WI38 (cell line): ENCODE data around the gene ASCC1.
A peak's percentile ranks its signal among the peaks of the same experiment; 100 is the strongest.

Experiments used
- H3K4me3 ChIP-seq: 2 replicates; pipeline ENCODE4 v1.5.1; 2011; ENCODE audit warnings: low read depth, mild to moderate bottlenecking, control low read depth, low read length
- TF ChIP-seq, protein P1 (sequence below): IDR thresholded peaks from 2 replicates; pipeline ENCODE4 v1.5.1; 2012; ENCODE audit warnings: low read depth, mild to moderate bottlenecking, control low read depth, low read length

Gene ASCC1

DNA sequence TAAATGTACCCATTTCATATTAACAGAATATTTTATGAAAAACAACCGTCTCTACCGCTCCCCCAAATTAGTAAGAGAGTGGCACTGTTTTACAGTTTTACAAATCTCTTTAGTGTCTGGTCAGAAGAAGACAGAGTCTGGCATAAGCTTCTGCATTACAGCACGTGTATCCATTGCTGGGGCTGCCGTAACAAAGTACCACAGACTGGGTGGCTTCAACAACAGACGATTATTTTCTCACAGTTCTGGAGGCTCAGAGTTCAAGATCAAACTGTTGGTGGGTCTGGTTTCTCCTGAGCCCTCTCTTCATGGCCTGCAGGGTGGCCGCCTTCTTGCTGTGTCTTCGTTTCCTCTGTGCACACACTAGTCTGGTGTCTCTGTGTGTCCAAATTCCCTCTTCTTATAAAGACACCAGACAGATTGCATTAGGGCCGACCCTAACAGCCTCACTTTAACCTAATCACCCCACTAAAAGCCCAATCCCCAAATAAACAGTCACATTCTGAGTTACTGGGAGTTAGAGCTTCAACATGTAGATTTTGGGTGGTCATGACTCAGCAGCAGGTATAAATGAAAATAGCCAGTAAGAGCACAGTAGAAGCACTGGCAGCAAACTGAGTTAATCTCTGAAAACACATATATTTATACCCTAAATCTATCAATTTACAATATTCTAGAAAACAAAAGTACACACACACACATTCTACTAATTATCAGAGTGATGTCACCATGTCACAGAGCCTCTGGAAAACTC lies 123.7 kb downstream of the ASCC1 start:
- no peak overlapping the region for H3K4me3 ChIP-seq

GRCh38 chr10:72090326-72090725 lies 125.8 kb downstream of the ASCC1 start:
- TF ChIP-seq, protein P1, sequence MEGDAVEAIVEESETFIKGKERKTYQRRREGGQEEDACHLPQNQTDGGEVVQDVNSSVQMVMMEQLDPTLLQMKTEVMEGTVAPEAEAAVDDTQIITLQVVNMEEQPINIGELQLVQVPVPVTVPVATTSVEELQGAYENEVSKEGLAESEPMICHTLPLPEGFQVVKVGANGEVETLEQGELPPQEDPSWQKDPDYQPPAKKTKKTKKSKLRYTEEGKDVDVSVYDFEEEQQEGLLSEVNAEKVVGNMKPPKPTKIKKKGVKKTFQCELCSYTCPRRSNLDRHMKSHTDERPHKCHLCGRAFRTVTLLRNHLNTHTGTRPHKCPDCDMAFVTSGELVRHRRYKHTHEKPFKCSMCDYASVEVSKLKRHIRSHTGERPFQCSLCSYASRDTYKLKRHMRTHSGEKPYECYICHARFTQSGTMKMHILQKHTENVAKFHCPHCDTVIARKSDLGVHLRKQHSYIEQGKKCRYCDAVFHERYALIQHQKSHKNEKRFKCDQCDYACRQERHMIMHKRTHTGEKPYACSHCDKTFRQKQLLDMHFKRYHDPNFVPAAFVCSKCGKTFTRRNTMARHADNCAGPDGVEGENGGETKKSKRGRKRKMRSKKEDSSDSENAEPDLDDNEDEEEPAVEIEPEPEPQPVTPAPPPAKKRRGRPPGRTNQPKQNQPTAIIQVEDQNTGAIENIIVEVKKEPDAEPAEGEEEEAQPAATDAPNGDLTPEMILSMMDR: no peak

More for the DNA sequence above, 123.7 kb downstream of the ASCC1 start:
- TF ChIP-seq, protein P1: no peak

DNA sequence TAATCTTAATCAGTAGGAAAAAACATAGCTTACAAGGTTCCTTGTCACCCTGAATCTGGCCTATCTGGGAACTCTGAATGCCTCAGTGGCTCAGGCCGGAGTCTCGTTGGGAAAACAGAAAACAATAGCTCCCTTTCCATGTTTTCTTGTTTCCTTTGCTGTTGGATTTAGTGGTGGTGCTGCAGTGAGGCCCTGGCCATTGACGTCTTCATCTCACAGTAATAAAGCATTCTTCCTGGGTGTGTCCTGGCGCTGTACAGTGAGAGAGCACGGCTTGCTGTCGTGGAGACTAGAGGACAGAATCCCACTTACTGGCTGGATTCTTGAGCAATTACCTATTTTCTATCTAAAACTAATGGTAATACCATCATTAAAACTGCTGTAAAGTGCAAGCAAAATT lies 126.5 kb downstream of the ASCC1 start:
- TF ChIP-seq, protein P1: no peak
- no peak overlapping the region for H3K4me3 ChIP-seq

More at GRCh38 chr10:72090326-72090725, 125.8 kb downstream of the ASCC1 start:
- no peak overlapping the region for H3K4me3 ChIP-seq

DNA sequence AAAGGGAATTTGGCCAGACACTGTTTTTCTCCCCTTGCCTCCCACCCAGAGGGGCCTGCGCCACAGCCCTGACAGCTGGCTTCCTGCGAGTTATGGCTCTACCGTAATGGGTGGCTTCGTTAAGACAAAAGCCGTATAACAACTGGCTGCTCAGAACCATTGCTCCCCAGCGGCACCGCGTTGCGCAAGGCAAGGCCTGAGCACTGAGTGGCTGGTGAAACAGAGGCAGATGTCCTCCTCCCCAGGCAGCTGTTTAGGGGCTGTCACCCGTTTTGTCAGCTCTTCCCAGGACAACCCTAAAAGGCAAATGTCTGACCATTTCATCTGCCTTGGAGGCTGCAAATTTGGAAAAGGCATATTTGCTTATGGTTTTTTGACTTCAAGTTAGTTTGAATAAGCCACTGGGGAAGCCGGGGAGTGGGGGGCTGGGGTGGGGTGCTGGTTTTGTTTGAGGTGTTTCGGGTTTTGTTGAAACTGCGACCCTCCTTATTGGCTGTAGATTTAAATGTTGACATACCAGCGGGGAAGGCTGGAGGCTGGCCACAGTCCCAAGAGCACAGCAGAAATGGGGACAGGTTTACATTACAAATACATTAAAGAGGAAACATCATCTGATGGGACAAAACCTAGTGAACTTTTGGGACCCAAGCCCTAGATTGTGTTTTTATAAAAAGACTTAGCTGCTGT lies 127.0 kb downstream of the ASCC1 start:
- TF ChIP-seq, protein P1: no peak
- no peak overlapping the region for H3K4me3 ChIP-seq

DNA sequence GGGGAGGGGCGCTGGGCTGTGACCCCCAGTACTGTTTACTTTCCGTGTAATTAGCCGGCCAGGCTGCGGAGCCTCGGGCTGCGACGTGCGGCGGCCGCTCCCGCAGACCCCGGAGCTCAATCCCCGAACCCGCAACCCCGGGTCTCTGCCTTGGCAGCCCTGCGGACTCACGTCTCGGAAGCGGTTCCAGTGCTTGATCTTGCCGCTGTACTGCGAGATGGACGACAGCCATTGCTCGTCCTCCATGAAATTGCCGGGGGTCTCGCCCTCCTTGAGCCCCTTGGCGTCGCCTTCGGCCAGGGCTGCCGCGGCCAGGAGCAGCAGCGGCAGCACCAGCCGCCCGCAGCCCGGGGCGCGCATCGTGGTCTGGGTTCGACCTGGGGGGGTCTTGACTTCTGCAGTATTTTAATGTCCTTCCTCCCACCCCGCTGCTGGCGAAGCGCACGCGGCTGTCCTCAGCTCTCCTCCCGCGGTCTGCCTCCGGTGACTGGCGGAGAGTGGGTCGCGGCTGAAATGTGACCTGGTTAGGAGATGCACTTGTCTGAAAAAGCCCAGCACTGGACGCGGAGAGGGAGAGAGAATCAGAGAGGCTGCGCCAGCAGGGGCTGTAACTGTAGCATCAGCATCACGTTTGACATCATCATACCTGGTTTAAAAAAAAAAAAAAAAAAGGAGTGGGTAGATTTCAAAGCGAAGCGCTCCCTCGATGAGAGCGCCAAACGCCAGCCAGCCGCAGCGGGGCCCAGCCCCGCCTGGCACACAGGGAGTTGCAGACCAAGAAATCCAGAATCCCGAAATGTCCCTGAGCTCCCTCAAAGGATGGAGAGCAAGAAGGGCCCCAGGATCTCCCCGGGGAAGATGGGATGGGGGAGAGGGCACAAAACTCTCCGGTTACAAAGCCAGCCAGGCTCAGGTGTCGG lies 127.8 kb downstream of the ASCC1 start, which contains the start of gene SPOCK2:
TSS of gene SPOCK2 (minus strand) at position 583 of the 920 bp plus-strand sequence. CDS start at position 360, 223 bp downstream.
- TF ChIP-seq, protein P1: no peak
- peak within 1 kb of the TSS; percentile 1; the same call in 1 of the 2 replicates for H3K4me3 ChIP-seq

DNA sequence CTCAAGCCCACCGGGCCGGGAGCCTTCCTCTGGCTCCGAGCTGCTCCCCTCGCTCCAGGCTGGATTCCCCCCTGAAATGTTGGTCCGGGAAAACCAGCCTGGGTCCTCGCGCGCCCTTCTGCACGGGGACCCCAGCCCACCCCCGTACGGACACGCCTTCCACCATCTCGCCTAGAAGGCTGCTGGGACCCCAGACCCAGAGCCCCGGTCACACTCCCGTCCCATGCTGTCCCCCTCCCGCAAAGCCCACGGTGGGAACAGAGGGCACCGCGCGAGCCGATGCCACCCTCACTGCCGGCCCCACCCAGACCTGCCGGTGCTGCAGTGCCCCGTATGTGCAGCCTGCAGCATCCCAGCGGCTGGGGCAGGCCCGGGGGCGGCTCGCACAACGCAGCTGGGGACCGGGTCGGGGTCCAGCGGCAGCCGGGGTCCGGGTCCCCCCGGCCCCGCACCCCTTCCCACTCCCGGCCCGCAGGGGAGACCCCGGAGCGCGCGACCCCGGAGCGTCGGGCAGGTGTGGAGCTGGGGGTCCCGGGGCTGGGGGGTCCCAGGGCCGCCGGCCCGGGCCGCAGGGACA lies 128.6 kb downstream of the ASCC1 start:
- no peak overlapping the region for H3K4me3 ChIP-seq
- TF ChIP-seq, protein P1: no peak
